HG02642 (cell line): ENCODE results near the gene RTN1.

Source experiments
- ATAC-seq: cut with Tn5 transposase; IDR thresholded peaks from one replicate; pipeline ENCODE4 v1.9.1; 2021; ENCODE audit warnings: mild to moderate bottlenecking; ENCODE audit not compliant: unreplicated experiment, poor library complexity

Gene RTN1, protein sequence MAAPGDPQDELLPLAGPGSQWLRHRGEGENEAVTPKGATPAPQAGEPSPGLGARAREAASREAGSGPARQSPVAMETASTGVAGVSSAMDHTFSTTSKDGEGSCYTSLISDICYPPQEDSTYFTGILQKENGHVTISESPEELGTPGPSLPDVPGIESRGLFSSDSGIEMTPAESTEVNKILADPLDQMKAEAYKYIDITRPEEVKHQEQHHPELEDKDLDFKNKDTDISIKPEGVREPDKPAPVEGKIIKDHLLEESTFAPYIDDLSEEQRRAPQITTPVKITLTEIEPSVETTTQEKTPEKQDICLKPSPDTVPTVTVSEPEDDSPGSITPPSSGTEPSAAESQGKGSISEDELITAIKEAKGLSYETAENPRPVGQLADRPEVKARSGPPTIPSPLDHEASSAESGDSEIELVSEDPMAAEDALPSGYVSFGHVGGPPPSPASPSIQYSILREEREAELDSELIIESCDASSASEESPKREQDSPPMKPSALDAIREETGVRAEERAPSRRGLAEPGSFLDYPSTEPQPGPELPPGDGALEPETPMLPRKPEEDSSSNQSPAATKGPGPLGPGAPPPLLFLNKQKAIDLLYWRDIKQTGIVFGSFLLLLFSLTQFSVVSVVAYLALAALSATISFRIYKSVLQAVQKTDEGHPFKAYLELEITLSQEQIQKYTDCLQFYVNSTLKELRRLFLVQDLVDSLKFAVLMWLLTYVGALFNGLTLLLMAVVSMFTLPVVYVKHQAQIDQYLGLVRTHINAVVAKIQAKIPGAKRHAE

DNA sequence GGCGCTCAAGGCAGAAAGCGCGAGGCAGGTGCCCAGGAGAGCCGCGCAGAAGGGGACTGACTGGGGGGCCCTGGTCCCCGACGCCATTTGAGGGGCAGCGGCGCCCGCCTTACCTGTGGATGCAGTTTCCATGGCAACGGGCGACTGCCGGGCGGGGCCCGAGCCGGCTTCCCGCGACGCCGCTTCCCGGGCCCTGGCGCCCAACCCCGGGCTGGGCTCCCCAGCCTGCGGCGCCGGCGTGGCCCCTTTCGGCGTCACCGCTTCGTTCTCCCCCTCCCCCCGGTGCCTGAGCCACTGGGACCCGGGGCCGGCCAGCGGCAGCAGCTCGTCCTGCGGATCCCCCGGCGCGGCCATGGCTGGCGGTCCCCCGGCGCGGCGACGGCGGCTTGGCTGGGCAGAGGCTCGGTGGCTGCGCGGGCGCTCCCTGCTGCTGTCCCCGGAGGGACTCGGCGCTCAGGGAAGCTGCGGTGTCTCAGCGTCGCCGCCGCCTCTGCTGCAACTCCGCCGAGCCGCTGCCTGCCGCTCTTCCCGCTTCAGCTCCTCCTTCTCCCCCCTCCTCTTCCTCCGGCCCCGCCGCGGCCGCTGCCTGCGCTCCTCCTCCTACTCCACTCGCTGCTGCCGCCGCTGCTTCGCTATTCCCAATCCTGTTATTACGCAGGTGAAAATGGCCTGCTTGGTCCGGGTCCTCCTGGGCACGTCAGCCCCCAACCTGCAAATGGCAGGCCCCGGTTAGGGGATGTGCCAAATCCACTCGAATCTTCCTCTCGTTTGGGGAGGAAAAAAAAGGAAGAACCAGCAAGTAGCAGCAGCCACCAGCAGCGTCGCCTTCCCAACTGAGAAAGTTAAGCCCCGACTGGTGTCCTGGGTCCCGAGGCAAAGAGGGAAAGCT lies at the start of gene RTN1:
TSS of gene RTN1 (minus strand) at position 500 of the 889 bp plus-strand sequence. CDS start at position 354, 146 bp downstream.
- ATAC-seq, result peak; percentile 84

DNA sequence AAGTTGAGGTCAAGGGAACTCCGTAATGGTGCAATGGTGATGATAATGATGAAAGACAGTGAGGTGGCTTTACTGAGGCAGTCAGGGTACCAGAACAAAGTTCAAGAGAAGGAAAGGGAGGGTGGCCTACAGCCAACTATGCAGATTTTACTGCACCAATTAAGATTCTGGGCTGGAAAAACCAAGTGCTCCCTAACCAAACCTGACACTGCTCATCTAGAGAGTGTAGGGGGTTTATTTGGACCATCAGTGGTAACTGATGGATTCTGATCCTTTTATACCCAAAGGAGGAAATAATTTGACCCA lies 49.8 kb upstream of the RTN1 start:
- no peak for ATAC-seq

DNA sequence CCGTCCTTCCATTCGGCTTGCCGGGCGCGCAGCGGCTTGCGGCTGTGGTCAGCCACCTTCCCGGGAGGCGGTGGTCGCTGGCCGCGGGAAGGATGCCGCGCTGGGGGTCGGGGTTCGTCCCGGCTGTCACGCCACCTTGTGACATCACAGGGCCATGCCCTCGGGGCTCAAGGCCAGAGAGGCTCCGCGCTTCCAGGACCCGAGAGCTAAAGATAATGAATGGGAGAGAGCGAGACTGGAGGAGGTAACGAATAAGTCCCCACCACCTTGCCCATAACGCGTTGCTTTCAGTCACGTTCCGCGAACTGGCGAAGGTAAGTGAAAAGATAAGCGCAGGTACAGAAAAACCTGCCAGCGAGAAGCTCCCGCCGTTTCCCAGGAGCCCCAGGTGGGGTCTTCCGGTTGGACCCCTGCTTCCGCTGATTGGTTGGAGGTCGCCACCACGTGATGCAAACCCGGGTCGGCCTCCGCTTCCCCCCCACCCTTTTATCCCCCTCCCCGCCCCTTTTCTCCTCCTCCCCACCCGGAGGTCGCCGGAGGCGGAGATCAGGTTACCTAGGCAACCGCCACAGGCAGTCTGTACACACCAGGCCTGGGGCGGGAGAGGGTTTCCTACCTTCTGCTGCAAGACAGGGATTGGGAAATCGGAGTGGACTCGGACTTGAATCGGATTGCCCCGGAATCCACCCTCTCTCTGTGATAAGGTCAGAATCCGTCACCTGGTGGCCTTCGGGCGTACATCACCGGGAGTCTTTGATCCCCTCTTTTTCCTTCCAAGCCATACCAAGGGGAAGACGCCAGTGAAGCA lies 49.2 kb upstream of the RTN1 start, which contains the start of gene LRRC9:
TSS of gene LRRC9 (plus strand) at position 575 of the 808 bp plus-strand sequence.
- ATAC-seq, result no peak

DNA sequence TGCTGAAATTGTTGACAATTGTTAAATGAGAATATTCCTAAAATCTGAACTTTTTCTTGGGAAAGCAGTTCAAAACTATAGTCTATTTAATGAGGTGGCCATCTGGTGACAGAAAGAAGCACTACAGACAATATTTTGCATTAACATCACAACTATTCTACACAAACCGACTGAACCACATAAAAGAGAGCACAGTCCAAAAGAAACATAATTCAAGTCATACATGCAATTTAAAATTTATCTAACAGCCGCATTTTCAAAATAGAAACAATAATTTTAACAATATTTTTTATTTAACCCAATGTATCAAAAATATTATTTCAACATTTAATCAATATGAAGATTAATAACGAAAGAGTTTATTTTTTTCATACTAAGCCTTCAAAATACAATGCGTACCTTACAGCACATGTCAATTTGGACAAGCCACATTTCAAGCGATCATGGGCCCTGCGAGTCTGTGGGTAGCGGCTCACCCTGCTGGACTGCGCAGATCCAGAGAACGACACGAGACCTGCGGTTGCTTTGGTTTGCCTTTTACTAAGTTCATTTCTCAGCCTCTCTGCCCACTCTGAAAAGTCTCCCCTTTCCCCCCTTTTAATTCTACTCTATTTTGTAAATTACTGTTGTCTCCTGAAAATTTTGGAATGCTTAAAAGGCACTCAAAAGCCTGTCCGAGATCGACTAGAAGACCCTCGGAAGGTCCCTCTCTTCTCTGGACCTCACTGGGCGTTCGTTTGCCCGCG lies 48.4 kb upstream of the RTN1 start:
- ATAC-seq, result no peak

DNA sequence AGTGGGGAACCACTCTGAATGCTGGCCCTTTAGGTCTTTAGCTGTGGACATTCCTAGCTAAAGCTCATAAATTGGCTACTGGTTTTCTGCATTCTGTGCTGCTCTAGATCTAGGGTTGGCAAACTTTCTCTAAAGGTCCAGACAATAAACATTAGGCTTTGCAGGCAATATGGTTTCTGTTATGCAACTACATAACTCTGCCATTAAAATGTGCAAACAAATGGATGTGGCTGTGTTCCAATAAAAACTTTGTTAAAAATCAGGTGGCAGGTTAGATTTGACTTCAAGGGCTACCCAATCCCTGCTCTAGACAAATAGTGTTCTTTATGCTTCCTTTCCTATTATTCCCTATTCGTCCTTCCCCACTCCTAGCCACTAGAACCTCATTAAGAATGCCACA lies 42.6 kb upstream of the RTN1 start:
- no peak for ATAC-seq

DNA sequence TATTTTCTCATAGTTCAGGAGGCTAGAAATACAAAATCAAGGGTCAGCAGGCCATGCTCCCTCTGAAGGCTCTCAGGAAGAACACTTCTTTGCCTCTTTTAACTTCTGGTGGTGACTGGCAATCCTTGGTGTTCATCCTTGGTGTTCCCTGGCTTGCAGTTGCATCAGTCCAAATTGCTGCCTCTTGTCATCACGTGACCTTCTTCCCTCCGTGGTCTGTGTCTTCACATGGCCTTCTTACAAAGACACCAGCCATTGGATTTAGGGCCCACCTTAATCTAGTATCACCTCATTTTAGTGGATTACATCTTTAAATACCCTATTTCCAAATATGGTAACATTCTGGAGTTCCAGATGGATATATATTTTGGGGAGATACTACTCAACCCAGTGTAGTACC lies 41.9 kb upstream of the RTN1 start:
- ATAC-seq, result no peak

DNA sequence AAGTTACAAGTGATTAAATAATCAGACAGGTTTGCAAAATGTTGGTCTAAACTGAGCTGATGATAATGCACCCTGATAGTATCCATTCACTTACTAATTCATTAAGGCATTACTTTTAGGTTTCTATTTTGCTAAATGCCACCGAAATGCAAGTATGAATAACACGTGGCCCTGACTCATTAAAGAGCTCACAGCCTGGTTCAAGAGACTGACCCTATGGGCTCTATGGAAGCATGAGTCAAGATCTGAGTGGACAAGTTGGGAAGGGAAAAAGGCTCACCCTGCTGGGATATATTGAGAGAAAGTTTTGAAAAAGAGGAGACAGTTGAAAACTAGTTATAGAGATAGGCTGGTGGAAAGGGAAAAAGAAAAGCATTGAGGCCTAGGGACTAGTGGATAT lies 34.6 kb upstream of the RTN1 start:
- no peak for ATAC-seq

DNA sequence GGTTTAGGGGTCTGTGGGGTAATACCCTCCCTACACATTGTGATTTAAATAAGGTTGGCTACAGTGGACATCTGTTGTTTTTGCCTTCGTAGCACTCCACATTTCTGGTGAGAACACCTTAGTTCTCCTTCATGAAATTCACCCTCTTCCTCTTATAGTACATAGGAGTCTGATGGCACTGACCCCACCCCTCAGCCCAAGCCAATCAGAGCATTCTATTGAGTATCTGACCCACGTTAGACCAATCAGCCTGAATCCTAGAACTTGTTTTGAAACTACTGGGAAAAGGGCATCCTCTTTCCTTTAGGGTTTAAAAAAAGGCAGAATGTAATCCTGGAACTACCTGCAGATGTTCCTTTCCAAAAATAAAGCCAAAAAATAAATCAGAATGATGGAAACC lies 33.6 kb upstream of the RTN1 start:
- no peak for ATAC-seq

DNA sequence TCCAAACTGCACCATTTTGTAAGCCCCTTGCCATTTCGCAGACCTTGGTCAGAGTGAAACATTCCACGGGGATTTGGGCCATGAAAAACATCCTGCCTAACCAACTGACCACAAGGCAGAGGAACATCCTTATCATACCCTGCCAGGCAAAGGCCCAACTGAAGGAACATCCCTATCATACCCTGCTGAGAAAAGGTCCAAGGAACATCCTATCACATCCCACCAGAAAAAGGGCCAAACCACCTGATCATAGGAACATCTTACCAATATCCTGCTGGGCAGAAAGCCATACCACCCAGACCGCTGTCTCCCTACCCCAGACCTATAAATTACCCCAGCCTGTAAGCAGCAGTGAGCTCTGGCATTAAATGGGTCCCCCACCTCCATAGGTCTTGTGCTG lies 30.0 kb upstream of the RTN1 start:
- no peak for ATAC-seq

DNA sequence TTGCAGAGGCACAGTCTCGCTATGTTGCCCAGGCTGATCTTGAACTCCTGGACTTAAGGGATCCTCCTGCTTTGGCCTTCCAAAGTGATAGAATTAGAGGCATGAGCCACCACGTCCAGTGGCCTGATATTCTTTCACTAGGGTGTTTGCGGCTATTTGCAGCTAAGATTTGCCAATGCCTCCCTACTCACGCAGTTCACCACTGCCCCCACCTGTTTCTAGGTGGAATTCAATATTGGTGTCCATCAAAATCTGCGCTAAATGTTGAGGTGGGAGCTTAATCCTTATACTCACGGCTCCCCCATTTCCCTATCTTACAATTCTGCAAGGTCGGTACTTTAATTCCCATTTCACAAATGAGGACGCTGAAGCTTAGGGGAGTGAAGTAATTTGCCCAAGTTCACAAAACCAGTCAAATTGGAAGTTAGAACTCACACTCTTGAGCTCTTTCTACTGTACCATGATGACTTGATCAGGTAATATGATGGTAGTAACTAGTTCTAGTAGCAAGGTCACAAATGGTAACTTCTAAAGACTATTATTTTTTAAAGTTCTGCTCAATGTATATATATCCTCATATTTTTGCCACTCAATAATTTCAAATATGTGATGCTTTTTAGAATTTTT lies 27.3 kb upstream of the RTN1 start:
- no peak for ATAC-seq

DNA sequence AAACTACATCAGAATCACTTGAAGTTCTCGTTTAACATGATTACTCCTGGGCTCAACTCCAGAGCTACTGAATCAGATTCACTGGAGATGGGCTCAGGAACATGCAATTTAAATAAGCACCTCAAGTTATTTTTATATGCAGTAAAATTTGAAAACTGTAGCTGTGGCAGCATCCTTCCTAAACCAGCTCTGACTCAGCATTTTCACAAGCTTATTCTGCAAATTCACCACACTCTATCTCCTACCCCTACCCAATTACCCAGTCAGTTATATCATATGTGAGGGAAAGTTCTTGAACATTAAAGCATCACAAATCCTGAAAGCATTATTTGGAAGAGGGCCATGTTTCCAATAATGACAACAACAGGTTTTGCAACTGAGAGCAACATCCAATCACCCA lies 25.1 kb upstream of the RTN1 start:
- ATAC-seq, result no peak

DNA sequence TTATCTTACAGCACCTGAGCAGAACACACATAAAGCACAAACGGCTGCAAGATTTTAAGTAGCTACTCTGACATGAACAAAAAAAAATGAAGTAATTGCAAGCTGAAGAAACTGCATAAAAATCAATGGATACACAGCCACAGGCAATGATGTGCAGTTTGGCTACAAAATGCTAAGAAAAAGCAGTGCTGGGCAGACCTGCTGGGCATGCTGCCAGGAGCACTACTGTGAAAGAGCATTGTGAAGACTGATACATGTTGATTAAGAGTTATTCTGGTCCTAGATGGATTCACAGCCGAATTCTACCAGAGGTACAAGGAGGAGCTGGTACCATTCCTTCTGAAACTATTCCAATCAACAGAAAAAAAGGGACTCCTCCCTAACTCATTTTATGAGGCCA lies 20.1 kb upstream of the RTN1 start:
- ATAC-seq, result no peak

DNA sequence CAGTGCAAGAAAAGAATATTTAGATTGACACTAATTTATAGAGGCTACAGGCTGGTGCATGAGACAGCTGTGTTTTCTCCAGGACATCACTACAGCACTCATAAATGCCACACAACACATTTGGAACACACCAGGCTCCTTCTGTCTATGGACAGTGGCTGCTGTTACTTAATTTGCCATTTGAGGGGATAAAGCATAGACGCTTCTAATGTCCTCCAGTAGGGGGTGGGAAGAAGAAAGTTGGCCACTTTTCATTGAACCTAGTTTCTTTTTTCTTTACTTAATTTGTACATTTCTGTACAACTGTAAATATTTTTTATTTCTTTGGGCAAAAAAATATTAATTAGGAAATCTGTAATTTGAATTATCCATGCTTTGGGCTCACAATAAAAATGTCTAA lies 12.4 kb upstream of the RTN1 start:
- ATAC-seq, result no peak

DNA sequence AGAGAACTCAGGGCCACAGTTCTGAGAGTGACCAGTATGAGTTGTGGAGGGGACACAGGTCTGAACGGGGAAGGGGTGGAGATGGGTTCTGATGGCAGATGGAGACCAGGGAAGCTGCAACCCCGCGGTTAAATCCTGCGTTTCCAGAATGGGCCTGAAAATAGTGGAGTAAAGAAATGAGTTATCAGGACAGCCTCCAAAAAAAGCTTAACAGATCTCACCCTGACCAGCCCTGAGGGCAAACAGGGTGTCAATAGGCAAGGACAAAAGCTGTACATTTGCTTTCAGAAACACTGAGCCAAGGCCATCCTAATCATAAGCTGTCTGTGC lies 555 bp upstream of the RTN1 start:
- ATAC-seq, result peak; percentile 10

DNA sequence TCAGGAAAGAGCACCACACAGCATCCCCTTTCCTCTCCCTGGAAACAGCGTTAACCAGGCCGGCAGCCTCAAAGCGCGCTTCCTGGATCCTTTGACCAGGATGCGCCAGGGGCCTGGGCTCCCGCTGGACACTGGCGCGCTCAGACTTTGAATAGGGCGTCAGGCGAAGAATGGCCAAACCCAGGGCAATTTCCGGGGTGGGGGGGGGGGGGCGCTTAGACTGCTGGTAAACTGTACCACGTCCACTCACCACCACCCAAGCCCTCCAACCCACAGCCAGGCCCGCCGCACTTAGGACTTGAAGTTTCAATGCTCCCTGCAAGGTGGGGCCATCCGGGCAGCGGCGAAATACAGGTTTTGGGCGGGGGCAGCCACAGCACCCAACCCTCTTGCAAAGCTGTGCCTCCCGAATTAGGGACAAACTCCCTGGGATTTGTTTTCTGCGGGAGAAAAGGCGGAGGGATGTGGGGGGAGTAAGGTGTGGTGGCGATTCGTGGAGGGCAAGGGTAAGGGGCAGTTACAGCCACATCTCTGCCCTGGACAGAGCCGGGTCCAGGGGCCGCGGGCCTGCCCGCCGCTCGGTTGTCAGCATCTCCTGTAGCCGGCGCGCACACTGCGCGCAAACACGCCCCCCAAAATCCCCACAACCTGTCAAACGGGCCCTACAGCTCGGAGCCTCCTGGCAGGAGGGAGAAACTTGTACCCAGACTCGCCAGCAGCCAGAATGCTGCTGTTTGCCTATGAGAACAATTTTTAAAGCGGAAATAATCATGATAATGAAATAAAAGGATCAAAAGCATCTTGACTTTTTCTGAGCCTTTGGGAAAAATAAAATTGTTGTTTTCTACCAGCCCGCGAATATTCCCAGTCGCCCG lies 958 bp downstream of the RTN1 start:
- ATAC-seq, result peak; percentile 4

DNA sequence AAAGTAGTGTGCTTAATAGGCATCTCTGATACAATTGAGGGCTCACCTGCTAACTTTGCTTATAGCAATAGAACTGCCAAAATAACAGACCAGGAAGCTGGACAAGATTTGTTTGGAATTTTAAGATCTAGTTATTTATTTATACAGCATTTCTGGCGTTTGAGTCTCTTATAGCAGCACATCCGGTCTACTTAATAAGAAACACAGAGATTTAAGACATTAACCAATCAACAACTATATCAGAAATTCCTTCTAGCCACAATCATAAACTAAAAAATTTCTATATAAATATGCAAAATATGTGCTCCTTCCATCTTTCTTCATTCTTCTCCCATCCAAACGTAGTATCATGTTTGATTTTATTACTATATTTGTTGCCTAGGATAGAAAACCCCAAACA lies 2.6 kb downstream of the RTN1 start:
- no peak for ATAC-seq

DNA sequence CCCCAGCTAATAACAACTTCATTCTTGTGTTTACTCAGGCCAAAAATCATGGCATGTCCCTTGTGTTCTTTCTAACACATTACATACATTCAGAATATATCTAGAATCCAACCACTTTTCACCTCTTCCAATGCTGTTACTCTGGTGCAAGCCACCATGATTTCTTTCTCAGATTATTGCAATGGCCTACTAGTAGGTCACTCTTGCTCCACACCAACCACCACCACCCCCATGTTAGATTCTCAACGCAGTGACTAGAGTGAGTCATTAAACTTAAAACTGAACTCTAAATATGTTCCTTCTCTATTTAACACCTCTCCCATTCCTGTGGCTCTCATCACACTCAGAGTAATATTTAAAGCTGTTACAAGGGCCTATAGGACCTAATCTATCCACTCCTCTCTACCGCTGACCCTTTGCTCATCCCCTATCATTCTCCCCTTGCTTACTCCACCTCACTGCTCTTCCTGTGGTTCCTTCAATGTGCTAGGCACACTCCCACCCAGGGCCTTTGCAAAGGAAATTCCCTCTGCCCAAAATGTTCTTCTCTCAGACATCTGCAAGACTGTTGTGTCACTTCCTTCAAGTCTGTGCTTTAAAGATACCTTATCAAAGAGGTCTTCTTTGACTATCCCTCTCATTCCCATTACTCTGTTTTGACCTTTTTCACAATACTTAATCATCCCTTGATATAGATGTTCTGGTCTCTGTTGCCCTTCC lies 6.6 kb downstream of the RTN1 start:
- no peak for ATAC-seq
